Esophagus squamous epithelium (tissue), 5 donors: ENCODE measurements around the gene RNF141. TPM values are rescaled to one million over a fixed set of nuclear protein-coding genes. Genes with fewer than 3 reads are reported as not detected.

Source experiments
- DNase-seq: peaks from one replicate; lab custom pipeline; 2025; lab: John Stamatoyannopoulos, UW
- H3K27ac ChIP-seq, 4 donors: fragments of 200-600 bp; sonication (generic); one replicate each; pipeline ENCODE4 v1.5.1; 2016 to 2019; ENCODE audit warnings: mild to moderate bottlenecking in 1 of 4
- H3K27me3 ChIP-seq, 4 donors: fragments of 200-600 bp; sonication (generic); 1 replicate in 3 of 4; 2 replicates in 1 of 4; pipeline versions ENCODE4 v1.5.1 to v1.6.0; 2017 to 2021; ENCODE audit warnings: antibody characterized with exemption in 1 of 4
- H3K36me3 ChIP-seq, 3 donors: fragments of 200-600 bp; sonication (generic); one replicate each; pipeline ENCODE4 v1.5.1; 2016 to 2019
- H3K4me1 ChIP-seq, 3 donors: fragments of 200-600 bp; sonication (generic); one replicate each; pipeline ENCODE4 v1.5.1; 2017 to 2019
- H3K4me3 ChIP-seq, 4 donors: fragments of 200-600 bp; sonication (generic); 1 replicate in 3 of 4; 2 replicates in 1 of 4; pipeline ENCODE4 v1.5.1; 2016 to 2019; ENCODE audit warnings: mild to moderate bottlenecking in 2 of 4, moderate library complexity in 1 of 4
- H3K9me3 ChIP-seq, 3 donors: fragments of 200-600 bp; sonication (generic); one replicate each; pipeline ENCODE4 v1.5.1; 2016 to 2019
- CTCF ChIP-seq, 6 experiments: fragments of 450-650 bp in 4 of 6; fragments of 200-600 bp in 2 of 6; sonication (generic) in 2 of 6; IDR thresholded peaks; one replicate each; pipeline ENCODE4 v1.5.1; 2016 to 2019; ENCODE audit warnings: antibody characterized with exemption in 6 of 6, mild to moderate bottlenecking in 4 of 6, moderate library complexity in 4 of 6
- POLR2A ChIP-seq, 4 donors: fragments of 450-650 bp; IDR thresholded peaks; one replicate each; pipeline ENCODE4 v1.6.1; 2017; ENCODE audit warnings: antibody characterized with exemption in 4 of 4, mild to moderate bottlenecking in 4 of 4, moderate library complexity in 3 of 4
- WGBS, 2 donors: methylation state at CpG; one replicate each; pipeline ENCODE4 v1.1.5; 2018; 5-methylcytosine and 5-hydroxymethylcytosine counted together
- intact Hi-C: fragments of 100-400 bp; cut with DNase I; formaldehyde crosslinking; loops from one replicate; pipeline ENCODE4 v1.15.0; 2022
- total RNA-seq, 4 donors: library from RNA; depleted of rRNA; stranded (reverse); fragments of >200 nt; gene quantifications; one replicate each; pipeline ENCODE4 v1.1.0, GENCODE V29; 2016
- donor health status: DM: yes; HTN: yes; CAD: no.

Gene RNF141
- total RNA-seq, 4 donors from 2014 or later: 51.7 to 88.4 (median 56.9) TPM

- intact Hi-C loops: no loop called here
- peaks cover 0 to 47% (median 3%) of the 10 kb centered on the region in 3 donors for H3K36me3 ChIP-seq
- peaks cover 4 to 33% (median 9%) of the 10 kb centered on the region in 3 donors for H3K4me1 ChIP-seq
- WGBS, 2 donors: 71 to 81% methylated on average over 2 of the region's 2 CpGs
- no peaks in the 10 kb centered on the region for H3K27me3 ChIP-seq
- no peaks in the 10 kb centered on the region for H3K9me3 ChIP-seq
- no peak overlapping the region for H3K4me3 ChIP-seq
- no peak overlapping the region for H3K27ac ChIP-seq
- DNase-seq: no peak
- no peak for TF ChIP-seq POLR2A (IDR thresholded peaks at IDR 0.05)
- no peak for TF ChIP-seq CTCF (IDR thresholded peaks at IDR 0.05)
Observed at GRCh38 chr11:10534316-10534715, 6.7 kb downstream of the RNF141 start.

GRCh38 chr11:10533323-10533722, 7.7 kb downstream of the RNF141 start:
- no peak for DNase-seq
- Histone ChIP-seq H3K27ac (no peak overlapping the region), H3K4me3 (no peak overlapping the region), H3K36me3 (peaks cover 0 to 57% (median 3%) of the 10 kb centered on the region in 3 donors), H3K9me3 (no peaks in the 10 kb centered on the region), H3K4me1 (peaks cover 0 to 33% (median 4%) of the 10 kb centered on the region in 3 donors), H3K27me3 (no peaks in the 10 kb centered on the region)
- TF ChIP-seq CTCF (IDR thresholded peaks at IDR 0.05) (no peak), POLR2A (IDR thresholded peaks at IDR 0.05) (no peak)
- intact Hi-C loops: no loop called here

GRCh38 chr11:10532526-10532925, 8.5 kb downstream of the RNF141 start:
- H3K4me3 ChIP-seq: no peak overlapping the region
- WGBS, 2 donors: 65 to 90% methylated on average over 2 of the region's 2 CpGs
- H3K27ac ChIP-seq: no peak overlapping the region
- intact Hi-C loops: no loop called here
- H3K4me1 ChIP-seq: peaks cover 0 to 37% (median 4%) of the 10 kb centered on the region in 3 donors
- TF ChIP-seq POLR2A (IDR thresholded peaks at IDR 0.05): no peak
- TF ChIP-seq CTCF (IDR thresholded peaks at IDR 0.05): no peak
- H3K36me3 ChIP-seq: peaks cover 0 to 62% (median 3%) of the 10 kb centered on the region in 3 donors
- H3K9me3 ChIP-seq: no peaks in the 10 kb centered on the region
- DNase-seq: no peak
- no peaks in the 10 kb centered on the region for H3K27me3 ChIP-seq

GRCh38 chr11:10529279-10529678, 11.7 kb downstream of the RNF141 start:
- WGBS, 2 donors: 46 to 53% methylated on average over 2 of the region's 2 CpGs
- Histone ChIP-seq H3K4me1 (peaks cover 0 to 51% (median 4%) of the 10 kb centered on the region in 3 donors), H3K27me3 (no peaks in the 10 kb centered on the region), H3K27ac (peak overlapping the region in 2 of 4 donors; percentile 0 to 80), H3K36me3 (peaks cover 0 to 91% (median 3%) of the 10 kb centered on the region in 3 donors), H3K4me3 (no peak overlapping the region), H3K9me3 (no peaks in the 10 kb centered on the region)
- no peak for TF ChIP-seq POLR2A (IDR thresholded peaks at IDR 0.05)
- TF ChIP-seq CTCF (IDR thresholded peaks at IDR 0.05): no peak
- DNase-seq: no peak
- intact Hi-C loops: no loop called here

GRCh38 chr11:10528121-10528520, 12.9 kb downstream of the RNF141 start:
- peak overlapping the region in 3 of 4 donors; percentile 12 to 80 (median 79) for H3K27ac ChIP-seq
- no peak for DNase-seq
- H3K36me3 ChIP-seq: peaks cover 0 to 91% (median 3%) of the 10 kb centered on the region in 3 donors
- H3K4me3 ChIP-seq: no peak overlapping the region
- H3K9me3 ChIP-seq: no peaks in the 10 kb centered on the region
- no peaks in the 10 kb centered on the region for H3K27me3 ChIP-seq
- peaks cover 4 to 63% (median 4%) of the 10 kb centered on the region in 3 donors for H3K4me1 ChIP-seq
- intact Hi-C loops: no loop called here
- TF ChIP-seq POLR2A (IDR thresholded peaks at IDR 0.05): no peak
- no peak for TF ChIP-seq CTCF (IDR thresholded peaks at IDR 0.05)
